Upper lobe of left lung (tissue), 4 donors: ENCODE data around the gene FOLH1.
"Not testable (repeated sequence)": the region's sequence is repeated elsewhere in the genome, so short reads cannot be mapped to it uniquely, and the experiment has no call there.

ENCODE experiments used
- CTCF ChIP-seq, 6 experiments: fragments of 450-650 bp in 4 of 6; fragments of 200-600 bp in 2 of 6; sonication (generic) in 2 of 6; IDR thresholded peaks; one replicate each; pipeline ENCODE4 v1.5.1; 2016 to 2019; ENCODE audit warnings: antibody characterized with exemption in 6 of 6
- EP300 ChIP-seq, 4 donors: sonication (generic); formaldehyde crosslinking; IDR thresholded peaks; one replicate each; pipeline ENCODE4 v1.5.1; 2017; ENCODE audit warnings: antibody characterized with exemption in 4 of 4, control low read depth in 2 of 4
- POLR2A ChIP-seq, 4 donors: fragments of 450-650 bp; IDR thresholded peaks; one replicate each; pipeline ENCODE4 v1.5.1; 2016 to 2017; ENCODE audit warnings: antibody characterized with exemption in 4 of 4, mild to moderate bottlenecking in 2 of 4
- POLR2AphosphoS5 ChIP-seq, 2 donors: sonication (generic); formaldehyde crosslinking; IDR thresholded peaks; one replicate each; pipeline ENCODE4 v1.5.1; 2017; ENCODE audit warnings: antibody characterized with exemption in 2 of 2

DNA sequence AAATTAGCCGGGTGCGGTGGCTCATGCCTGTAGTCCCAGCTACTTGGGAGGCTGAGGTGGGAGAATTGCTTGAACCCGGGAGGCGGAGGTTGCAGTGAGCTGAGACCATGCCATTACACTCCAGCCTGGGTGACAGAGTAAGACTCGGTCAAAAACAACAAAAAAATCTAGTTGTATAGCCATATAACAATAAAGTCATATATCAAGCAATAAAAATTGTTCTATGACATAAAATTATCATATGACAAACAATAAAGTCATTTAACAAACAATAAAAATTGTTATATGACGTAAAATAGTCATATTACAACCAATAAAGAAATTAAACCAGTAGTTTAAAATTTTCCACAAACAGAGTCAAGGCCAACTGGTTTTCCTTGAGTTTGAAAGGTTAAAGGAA is 12.4 kb downstream of the FOLH1 start:
- TF ChIP-seq CTCF, POLR2A, POLR2AphosphoS5, EP300 (IDR thresholded peaks at IDR 0.05): not testable (repeated sequence)
